K562 (cell line): Measurements from ENCODE around the gene SLC32A1. TPM values are rescaled to one million over a fixed set of nuclear protein-coding genes. Genes with fewer than 3 reads are reported as not detected.
A peak's percentile ranks its signal among the peaks of the same experiment; 100 is the strongest.

Experiments used
- ADNP ChIP-seq: fragments of 200-800 bp; sonication (Bioruptor generic); IDR thresholded peaks from 2 replicates; pipeline ENCODE4 v1.6.1; 2016; ENCODE audit warnings: missing genetic modification characterization, missing compliant biosample characterization
- E2F1 ChIP-seq: sonication (generic); formaldehyde crosslinking; IDR thresholded peaks from 2 replicates; pipeline ENCODE4 v1.8.1; 2023; ENCODE audit warnings: mild to moderate bottlenecking, missing genetic modification reagents, moderate library complexity
- FUS ChIP-seq: fragments of 200-400 bp; formaldehyde crosslinking; optimal IDR thresholded peaks from 2 replicates; pipeline ENCODE3; 2017; ENCODE audit warnings: low read depth, low read length
- ILF3 ChIP-seq: fragments of 450-650 bp; IDR thresholded peaks from 2 replicates; pipeline ENCODE4 v1.6.1; 2018; ENCODE audit warnings: antibody characterized with exemption, mild to moderate bottlenecking, moderate library complexity, borderline replicate concordance
- IRF2 ChIP-seq: sonication (generic); formaldehyde crosslinking; IDR thresholded peaks from 2 replicates; pipeline ENCODE4 v1.8.1; 2022; ENCODE audit warnings: mild to moderate bottlenecking, missing genetic modification reagents
- MAFG ChIP-seq: fragments of 450-650 bp; conservative IDR thresholded peaks from 2 replicates; pipeline ENCODE4 v1.6.1; 2016; ENCODE audit warnings: missing genetic modification characterization, missing compliant biosample characterization
- MGA ChIP-seq: fragments of 450-650 bp; IDR thresholded peaks from 2 replicates; pipeline ENCODE4 v1.6.1; 2016; ENCODE audit warnings: mild to moderate bottlenecking, moderate library complexity
- MYBL2 ChIP-seq, 2 experiments: fragments of 450-650 bp in 1 of 2; sonication (generic) in 1 of 2; formaldehyde crosslinking in 1 of 2; IDR thresholded peaks; 2 replicates each; pipeline versions ENCODE4 v1.6.1 to v1.8.1; 2017 to 2022; ENCODE audit warnings: borderline replicate concordance in 1 of 2, inconsistent platforms in 1 of 2, low read depth in 1 of 2, mild to moderate bottlenecking in 1 of 2, missing genetic modification reagents in 1 of 2, moderate library complexity in 1 of 2
- MYC ChIP-seq, 2 experiments: fragments of 250-450 bp in 1 of 2; sonication (Bioruptor Pico) in 1 of 2; IDR thresholded peaks; 2 replicates each; pipeline versions ENCODE4 v1.5.1 to v1.6.1; 2012 to 2021; ENCODE audit warnings: low read depth in 2 of 2, borderline replicate concordance in 1 of 2, improper control_type of control experiment in 1 of 2, low read length in 1 of 2, mild to moderate bottlenecking in 1 of 2, moderate library complexity in 1 of 2
- PHB ChIP-seq: fragments of 250-450 bp; sonication (Bioruptor Pico); IDR thresholded peaks from 2 replicates; pipeline ENCODE4 v1.5.0; 2021
- SIN3B ChIP-seq: fragments of 450-650 bp; IDR thresholded peaks from 2 replicates; pipeline ENCODE4 v1.6.1; 2017; ENCODE audit warnings: low read depth, mild to moderate bottlenecking, moderate library complexity
- U2AF1 ChIP-seq: fragments of 200-400 bp; formaldehyde crosslinking; optimal IDR thresholded peaks from 2 replicates; pipeline ENCODE3; 2017; ENCODE audit warnings: mild to moderate bottlenecking, low read depth, low read length, moderate library complexity
- ZFPM2 ChIP-seq: fragments of 250-450 bp; sonication (Bioruptor Pico); IDR thresholded peaks from 2 replicates; pipeline ENCODE4 v1.5.1; 2022; ENCODE audit warnings: mild to moderate bottlenecking
- ZNF384 ChIP-seq: IDR thresholded peaks from 2 replicates; pipeline ENCODE4 v1.6.1; 2012; ENCODE audit warnings: low read depth, low read length, improper control_type of control experiment
- ZNF699 ChIP-seq: fragments of 250-450 bp; sonication (Bioruptor Pico); IDR thresholded peaks from 2 replicates; pipeline ENCODE4 v1.8.0; 2021; ENCODE audit warnings: mild to moderate bottlenecking, moderate library complexity; ENCODE audit not compliant: insufficient replicate concordance
- polyA plus RNA-seq, 8 experiments: library from polyadenylated mRNA; depleted of rRNA in 4 of 8; stranded (reverse) in 5 of 8; unstranded in 3 of 8; fragments of >200 nt; fragmentation: Nextera tagmentation in 2 of 8; fragmentation: Illumina TruSeq in 1 of 8; extraction: Ambion mirVana in 2 of 8; extraction: Trizol in 1 of 8; gene quantifications; 2 replicates each; pipeline versions ENCODE4 v1.2.1 to v1.2.3, GENCODE V29; 2011 to 2014; ENCODE audit warnings: inconsistent platforms in 1 of 8, missing spikeins in 1 of 8
- total RNA-seq, 7 experiments: library from RNA; depleted of rRNA in 6 of 7; stranded (reverse); fragments of >200 nt in 6 of 7; fragmentation: Illumina TruSeq in 2 of 7; extraction: Trizol in 2 of 7; gene quantifications; 2 replicates each; pipeline versions ENCODE4 v1.2.1 to v1.2.3, GENCODE V29; 2011 to 2021; ENCODE audit warnings: low replicate concordance in 1 of 7

Gene SLC32A1
- total and polyA plus RNA-seq, 9 of the 15 experiments (the other 6 are each of a cell fraction or from before 2014, with no cell fraction given): not detected

- TF ChIP-seq MYBL2 (IDR thresholded peaks at IDR 0.05; ENCODE audit: low read depth) (no peak), MYBL2 (CRISPR knock-in tag; IDR thresholded peaks at IDR 0.05; ENCODE audit: borderline replicate concordance) (no peak), U2AF1 (no peak), FUS (no peak), IRF2 (CRISPR knock-in tag) (no peak), ZNF699 (CRISPR knock-in tag) (no peak), ILF3 (no peak), ZNF384 (no peak), MAFG (tag) (no peak), MYC (IDR thresholded peaks at IDR 0.05; ENCODE audit: low read depth, low read length) (peak; percentile 81), MYC (CRISPR knock-in tag; IDR thresholded peaks at IDR 0.05; ENCODE audit: borderline replicate concordance, low read depth) (no peak), MGA (peak; percentile 69), SIN3B (peak; percentile 31; the same call in 1 of the 2 replicates), ZFPM2 (CRISPR knock-in tag) (no peak), E2F1 (no peak), PHB (CRISPR knock-in tag) (no peak), ADNP (tag) (no peak)
These were observed 6.9 kb downstream of the SLC32A1 start (continued) for GRCh38 chr20:38730989-38731737.
